ENCODE measurements around the gene APOA1.

- TF ChIP-seq POLR2A (IDR thresholded peaks at IDR 0.05; ENCODE audit: low read depth, low read length) (no peak), POLR2AphosphoS5 (IDR thresholded peaks at IDR 0.05; ENCODE audit: low read depth, low read length) (no peak), TAF1 (IDR thresholded peaks at IDR 0.05; ENCODE audit: borderline replicate concordance, low read depth, low read length) (no peak)
These were observed 3.4 kb upstream of the APOA1 start for GRCh38 chr11:116840746-116841296.

Data from GM12892 (cell line).